NCI-H2196 (cell line): ENCODE results near the gene GLI1.
"Not testable (repeated sequence)": the region's sequence is repeated elsewhere in the genome, so short reads cannot be mapped to it uniquely, and the experiment has no call there.

ENCODE experiments used
- DNase-seq: peaks from one replicate; lab custom pipeline; 2025; ENCODE audit not compliant: unreplicated experiment; lab: John Stamatoyannopoulos, UW

GLI1 gene

DNA sequence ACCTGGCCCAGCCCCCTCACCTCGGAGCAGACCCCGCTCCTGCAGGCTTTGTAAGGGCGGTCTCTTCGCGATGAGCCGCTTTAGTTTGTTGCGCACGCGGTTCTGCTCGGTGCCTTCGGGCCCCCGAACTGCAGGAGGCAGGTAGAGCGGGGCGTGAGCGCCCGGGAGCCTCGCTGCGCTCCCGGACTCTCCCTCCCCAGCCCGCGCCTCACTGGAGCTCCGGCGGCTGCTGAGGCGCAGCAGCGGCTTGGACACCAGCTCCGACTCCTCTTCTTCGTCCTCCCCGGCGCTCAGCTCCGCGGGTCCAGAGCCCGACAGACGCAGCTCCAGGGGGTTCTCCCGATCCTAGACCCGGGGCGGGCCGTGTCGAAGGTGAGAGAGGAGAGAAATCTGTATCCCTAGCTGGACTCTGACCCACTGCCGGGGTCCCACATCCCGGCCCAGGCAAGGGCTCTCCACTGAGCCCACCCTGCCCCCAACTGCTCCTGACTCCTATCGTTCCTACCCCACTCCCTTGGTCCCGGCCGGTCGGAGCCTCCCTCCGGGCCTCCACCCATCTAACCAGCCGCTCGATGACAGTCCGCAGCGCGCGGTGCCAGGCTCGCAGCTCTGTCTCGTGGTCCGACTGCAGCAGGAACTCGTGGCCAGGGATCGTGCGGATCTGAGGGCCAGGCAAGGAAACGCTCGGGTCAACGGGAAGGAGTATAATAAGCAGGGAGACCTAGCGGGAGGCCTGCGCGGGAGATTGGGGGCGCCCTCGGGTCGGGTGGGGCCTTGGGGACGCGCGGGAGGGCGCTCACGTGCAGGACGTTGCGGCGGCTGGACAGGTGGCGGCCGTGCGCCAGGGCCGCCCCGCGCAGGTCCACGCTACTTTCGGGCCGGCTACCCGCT is 15.9 kb downstream of the GLI1 start:
- no peak for DNase-seq

DNA sequence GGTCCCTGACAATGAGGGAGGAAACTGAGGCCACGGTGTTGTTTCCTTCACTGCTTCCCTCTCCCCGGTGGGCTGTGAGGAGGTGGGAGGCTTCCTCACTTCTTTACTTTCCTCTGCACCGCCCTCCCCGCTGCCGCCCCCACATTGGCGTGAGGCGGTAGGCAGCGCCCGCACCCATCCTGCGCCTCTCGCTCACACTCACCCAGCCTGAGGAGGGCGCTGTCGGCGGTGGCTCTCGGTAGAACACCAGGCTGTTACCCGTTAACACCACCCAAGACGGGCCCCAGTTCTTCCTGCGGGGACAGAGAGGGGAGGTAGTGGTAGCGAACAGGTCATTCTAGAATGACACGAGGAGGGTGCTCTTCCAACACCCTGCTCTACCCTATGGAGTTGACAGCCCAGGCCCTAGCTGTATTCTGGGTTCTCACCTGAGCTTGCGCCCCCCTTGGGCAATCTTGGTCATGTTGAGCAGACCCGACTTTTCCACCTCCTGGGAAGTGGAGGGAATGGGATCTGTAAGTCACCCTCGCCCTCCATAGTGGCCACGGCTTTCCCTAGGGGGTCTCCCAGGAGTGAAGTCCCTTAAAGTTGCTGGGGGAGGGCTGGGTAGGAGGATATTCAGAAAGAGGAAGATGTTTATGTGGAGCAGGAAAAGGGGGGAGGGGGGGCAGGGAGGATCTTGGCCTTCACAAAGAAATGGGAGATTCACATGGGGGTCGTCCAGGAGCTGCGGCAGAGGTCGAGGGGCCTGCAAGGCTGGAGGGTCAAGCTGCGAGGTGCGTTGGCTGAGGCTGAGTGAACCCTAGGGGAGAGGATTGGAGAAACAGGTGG is 16.8 kb downstream of the GLI1 start:
- DNase-seq = no peak

DNA sequence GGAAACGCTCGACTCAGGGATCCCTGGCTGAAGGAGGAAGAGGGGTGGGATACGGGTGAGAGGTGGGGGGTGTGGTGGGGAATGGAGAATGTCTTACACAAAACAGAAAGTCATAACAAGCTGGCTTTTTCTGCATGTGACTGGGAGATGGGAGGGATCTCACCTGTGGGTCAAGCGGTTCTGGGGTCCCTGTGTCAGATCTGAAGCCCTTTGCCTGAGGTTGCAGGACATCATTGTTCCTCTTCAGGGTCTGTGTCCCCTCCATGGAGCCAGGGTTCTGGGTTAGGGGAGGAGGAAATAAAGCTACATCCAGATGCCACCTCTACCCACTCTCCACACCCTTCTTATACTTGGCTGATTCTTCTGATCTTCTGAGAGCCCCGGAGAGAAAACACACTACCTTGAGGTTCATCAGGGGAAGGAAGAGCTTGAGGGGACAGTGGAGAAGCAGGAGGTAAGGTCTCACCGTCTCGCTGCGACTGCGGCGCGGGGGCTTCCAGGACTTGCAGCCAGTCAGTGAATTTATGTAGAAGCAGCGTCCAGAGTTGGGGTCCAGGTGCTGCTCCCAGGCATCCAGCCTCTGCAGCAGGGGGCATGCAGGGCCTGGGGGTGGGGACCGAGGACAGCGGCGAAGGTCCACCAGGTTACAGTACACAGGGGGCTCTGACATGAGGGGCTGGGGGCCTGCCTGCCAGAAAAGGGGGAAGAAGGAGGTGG is 17.6 kb downstream of the GLI1 start:
- no peak for DNase-seq

DNA sequence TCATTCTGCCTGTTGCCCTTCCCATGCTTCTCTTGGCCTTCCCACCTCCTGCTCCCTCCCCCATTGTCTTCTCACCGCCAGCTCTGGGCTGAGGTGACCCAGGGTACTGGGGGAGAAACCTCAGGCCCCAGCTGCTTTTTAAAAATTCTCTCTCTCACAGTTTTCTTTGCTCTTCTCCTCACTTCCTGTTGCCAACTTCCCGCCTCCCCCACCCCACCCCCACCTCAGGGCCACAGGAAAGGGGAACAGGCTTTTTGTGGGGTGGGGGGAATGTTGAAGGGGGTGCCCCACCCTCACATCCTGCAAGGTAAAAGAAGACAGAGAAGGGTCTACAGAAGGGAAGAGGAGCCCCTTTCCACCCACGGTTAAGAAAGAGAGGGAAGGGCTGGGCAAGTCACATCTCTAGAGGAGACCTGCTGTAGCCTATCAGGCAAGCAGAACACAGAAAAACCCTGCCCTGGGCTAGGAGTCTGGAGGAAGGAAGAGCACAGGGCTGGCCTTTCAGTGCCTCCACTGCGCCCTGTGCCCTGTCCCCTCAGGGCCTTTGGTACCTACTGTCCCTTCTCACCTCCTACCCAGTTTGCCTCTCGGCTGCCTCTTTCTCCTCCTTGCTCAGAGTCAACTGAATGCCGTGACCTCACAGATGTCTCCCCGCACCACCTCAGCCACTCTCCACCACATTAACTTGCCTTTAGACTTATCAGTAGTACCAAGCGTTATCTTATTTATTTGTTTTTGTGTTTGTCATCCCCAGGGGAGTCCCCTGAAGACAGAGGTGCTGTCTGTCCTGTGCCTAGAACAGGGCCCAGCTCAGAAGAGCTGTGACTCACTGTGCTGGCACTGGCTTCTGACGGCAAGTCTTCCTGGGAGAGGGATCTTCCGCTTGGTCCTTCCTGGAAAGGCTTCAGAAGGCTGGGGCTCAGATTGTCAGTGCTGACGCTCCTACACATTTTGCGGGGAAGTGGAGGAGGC is 18.4 kb downstream of the GLI1 start:
- DNase-seq = no peak

DNA sequence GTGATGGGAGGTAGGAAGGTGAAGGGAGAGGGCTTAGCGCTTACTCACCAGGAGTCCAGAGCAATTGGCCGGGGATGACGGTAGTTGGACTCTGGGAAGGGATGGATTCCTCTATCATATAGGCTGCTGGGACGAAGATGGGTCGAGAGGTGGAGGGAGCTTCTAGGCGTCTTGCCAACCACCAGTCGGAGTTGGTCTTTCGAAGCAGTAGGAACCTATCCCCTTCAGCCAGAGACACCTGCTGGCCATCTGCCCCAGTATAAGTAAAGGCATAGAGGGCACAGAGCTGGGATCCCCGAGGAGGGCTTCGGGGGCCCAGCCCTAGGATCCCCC is 19.4 kb downstream of the GLI1 start:
- no peak for DNase-seq

DNA sequence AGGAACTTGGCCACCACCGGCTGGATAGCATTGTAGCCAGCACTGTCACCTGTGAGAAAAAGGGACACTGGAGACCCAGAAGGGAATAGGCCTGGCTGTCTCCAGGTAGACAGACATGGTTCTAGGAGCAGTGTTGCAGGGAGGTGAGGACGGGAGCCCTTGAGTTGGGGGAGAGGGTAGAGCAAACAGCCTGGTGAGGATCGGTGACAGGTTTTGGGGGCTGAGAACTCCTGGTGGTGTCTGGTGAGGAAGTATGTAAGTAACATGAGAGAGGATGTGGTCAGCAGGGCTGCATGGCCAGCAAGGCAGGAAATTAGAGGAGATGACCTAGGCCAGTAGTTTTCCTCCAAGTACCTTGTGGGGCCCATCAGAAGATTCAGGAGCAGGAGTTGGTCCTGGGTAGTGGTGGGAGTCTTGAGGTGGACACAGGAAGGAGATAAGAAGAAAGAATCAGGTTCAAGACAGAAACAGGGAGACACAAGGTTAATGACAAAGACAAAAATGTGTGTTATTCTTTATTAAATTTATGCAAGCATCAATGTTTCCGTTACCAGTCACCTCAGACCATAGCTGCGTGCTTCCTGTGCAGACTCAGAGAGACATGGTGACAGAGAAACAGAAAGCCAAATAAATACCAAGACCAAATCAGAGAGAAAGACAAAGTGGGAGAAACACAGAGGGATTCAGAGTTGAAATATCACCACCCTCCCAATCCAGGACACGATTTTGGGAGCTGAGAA is 20.0 kb downstream of the GLI1 start, which contains the start of gene ARHGAP9:
Gene ARHGAP9, minus strand, starts transcription at position 491 of the 740 bp plus-strand sequence. Its CDS starts 460 bp downstream, at position 31.
- no peak for DNase-seq

DNA sequence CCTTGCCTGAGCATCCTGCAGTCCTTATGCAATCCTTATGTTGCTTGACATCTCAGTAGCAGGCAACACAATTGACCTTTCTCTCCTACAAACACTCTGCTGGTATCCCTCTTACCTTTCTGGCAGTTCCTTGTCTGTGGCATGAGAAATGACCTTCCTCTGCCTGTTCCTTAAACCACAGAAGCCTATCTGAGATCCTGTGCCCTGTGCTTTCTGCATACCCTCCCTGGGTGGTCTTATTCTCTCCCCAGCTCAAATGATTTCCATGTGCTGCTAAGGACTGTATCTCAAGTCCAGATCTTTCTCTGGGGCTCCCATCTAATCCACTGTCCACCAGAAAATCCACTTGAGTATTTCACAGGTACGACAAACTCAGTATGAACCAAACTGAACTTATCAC is 22.1 kb downstream of the GLI1 start:
- no peak for DNase-seq

DNA sequence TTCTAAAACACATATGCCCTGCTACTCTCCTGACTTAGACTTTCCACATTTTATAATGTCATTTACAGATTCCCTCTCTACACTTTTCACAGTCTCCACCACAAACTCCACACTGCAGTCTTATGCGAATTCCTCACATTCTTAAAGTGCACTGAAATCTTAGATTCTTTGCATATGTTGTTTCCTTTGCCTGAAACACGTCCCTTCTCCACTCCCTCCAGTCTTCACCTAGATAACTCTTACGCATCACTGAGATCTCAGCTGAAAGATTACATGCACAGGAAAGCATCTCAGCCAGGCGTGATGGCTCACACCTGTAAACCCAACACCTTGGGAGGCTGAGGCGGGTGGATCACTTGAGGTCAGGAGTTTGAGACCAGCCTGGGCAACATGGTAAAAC is 23.9 kb downstream of the GLI1 start:
- no peak for DNase-seq

DNA sequence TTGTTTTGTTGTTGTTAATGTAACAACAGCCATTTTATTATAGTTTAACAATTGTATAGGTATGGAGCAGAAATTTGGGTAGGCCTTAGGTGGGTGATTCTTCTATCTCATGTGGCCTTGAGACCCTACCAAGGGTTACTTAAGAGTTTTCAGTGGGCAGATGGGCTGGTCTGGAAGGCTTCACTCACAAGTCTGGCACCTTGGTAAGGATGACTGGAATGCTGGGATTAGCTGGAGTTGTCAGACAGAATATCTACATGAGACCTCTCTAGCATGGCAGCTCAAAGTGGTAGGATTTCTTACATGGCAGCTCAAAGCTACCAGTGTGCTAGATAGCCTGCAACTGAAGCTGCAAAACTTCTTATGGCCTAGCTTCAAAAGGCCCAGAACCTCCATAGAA is 26.1 kb downstream of the GLI1 start:
- DNase-seq = no peak

DNA sequence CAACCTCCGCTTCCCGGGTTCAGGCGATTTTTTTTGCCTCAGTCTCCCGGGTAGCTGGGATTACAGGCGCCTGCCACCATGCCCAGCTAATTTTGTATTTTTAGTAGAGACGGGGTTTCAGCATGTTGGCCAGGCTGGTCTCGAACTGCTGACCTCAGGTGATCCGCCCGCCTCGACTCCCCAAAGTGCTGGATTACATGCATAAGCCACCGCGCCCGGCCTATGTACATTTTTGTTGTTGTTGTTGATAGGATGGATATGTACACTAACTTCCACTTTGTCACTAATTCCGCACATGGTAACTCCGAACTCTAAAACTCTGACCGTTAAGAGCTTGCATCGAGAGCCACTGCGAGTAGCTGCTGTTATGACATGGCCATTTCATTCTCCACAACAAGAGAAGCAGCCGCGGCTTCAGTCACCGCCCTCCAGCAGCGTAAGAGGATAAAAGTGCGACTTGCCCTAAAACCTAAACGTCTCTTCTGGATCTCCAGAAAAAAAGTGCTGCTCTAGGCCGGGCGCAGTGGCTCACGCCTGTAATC is 27.5 kb downstream of the GLI1 start:
- DNase-seq = no peak

DNA sequence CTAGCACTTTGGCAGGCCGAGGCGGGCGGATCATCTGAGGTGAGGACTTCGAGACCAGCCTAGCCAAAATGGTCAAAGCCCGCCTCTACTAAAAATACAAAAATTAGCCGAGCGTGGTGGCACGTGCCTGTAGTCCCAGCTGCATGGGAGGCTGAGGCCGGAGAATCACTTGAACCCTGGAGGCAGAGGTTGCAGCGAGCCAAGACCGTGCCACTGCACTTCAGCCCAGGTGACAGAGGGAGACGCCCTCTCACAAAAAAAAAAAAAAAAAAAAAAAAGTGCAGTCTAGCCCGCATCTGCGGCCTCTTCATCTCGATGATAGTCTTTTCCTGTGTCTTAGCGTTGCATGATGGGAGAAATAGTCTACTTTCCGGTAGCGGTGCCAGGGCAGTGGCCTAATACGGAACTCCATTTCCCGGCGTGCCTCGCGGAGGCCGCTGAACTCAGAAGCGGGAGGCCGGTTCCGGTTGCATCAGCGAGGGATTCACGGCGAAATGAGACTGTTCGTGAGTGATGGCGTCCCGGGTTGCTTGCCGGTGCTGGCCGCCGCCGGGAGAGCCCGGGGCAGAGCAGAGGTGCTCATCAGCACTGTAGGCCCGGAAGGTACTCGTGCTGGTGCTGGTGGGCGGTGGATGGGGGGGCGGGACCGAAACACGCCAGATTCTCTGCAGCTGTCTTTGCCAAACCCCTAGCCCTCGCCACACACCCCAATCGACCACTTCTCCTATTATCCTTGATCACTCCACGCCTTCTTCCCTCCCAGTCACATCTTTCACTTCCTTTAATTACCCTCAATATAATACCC is 28.2 kb downstream of the GLI1 start, which contains the start of gene MARS1:
Gene MARS1, plus strand, starts transcription at position 472 of the 805 bp plus-strand sequence. Its CDS starts 23 bp downstream, at position 495.
- peak; percentile 97 for DNase-seq

DNA sequence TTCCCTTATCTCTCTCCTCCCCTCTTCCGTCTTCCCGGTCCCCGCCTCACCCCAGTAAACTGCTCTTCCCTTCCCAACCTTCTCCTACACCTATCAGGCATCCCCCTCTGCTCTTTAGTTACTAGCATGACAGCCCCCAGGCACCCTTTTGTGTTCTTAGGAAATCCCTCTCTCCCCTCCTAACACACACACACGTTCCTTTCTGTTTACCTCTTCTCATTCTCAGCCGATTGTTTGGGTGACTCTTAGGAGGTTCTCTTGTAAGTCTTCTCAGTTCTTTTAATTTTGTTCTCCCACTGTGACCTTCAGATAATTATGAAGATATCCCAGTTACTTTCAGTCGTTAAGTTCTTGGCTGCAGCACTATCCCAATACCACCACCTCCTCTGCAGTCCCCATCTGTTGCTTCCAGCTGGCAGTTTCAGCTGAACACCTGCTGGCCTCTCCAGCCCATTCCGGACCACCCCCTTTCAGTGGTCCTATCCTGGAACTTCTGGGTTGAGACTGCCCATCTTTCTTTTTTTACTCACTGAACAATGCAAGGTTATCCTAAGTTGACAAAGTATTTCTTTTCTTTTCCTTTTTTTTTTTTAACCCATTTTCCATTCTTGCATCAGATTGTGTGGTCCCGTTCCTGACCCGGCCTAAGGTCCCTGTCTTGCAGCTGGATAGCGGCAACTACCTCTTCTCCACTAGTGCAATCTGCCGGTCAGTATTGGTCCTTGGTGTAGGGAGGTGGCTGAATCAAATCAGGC is 29.0 kb downstream of the GLI1 start:
- DNase-seq = no peak

DNA sequence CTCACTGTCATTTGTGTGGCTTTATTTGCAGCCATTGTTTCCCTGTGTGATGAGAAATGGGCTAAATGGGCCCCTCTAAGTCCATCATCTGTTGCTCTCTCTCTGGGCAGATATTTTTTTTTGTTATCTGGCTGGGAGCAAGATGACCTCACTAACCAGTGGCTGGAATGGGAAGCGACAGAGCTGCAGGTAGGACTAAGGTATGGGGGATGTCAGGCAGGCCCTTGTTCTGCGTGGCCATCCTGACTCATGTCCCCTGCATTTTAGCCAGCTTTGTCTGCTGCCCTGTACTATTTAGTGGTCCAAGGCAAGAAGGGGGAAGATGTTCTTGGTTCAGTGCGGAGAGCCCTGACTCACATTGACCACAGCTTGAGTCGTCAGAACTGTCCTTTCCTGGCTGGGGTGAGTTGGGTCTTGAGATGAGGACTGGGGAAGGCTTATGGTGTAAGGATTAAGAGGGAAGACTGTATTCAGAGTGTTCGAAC is 29.6 kb downstream of the GLI1 start:
- no peak for DNase-seq

DNA sequence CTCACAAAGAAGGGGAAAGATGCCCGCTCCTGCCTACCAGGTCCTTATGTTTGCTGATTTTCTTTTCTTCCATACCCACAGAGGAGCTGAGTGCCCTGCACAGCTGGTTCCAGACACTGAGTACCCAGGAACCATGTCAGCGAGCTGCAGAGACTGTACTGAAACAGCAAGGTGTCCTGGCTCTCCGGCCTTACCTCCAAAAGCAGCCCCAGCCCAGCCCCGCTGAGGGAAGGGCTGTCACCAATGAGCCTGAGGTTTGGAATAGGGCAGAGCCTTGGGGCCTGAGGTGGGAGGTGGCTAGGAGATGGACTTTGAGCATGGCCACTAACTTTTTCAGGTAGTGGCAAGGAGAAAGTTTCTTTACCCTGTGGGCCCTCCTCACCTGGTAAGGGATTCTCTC is 30.5 kb downstream of the GLI1 start:
- DNase-seq = no peak

DNA sequence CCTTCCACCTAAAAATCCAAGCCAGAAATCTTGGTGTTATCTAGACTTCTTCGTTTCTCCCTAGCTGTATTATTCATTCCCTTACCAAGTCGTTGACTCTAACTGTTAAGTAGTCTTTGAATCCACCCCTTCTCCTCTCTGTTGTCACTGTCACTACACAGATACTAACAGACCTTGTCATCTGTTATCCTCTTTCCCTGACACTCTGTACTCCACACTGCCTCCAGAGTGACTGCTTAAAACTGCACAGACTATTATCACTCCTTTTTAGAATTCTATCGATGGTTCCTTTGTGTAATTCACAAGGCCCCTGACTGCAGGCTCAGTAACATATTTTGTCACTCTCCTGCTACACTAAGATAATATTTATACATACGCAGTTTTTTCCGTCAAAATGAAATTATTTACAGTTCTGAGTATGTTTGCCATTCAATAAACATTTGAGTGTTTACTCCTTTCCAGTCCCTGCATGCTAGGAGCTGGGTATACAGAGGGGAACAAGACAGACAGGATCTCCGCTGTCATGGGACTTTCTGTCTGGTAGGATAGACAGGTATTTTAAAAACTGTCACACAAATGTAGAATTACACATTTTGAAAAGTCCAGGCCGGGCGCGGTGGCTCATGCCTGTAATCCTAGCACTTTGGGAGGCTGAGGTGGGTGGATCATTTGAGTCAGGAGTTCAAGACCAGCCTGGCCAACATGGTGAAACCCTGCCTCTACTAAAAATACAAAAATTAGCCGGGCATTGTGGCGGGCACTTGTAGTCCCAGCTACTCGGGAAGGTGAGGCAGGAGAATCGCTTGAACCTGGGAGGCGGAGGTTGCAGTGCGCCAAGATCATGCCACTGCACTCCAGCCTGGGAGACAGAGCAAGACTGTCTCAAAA is 32.1 kb downstream of the GLI1 start:
- no peak for DNase-seq

DNA sequence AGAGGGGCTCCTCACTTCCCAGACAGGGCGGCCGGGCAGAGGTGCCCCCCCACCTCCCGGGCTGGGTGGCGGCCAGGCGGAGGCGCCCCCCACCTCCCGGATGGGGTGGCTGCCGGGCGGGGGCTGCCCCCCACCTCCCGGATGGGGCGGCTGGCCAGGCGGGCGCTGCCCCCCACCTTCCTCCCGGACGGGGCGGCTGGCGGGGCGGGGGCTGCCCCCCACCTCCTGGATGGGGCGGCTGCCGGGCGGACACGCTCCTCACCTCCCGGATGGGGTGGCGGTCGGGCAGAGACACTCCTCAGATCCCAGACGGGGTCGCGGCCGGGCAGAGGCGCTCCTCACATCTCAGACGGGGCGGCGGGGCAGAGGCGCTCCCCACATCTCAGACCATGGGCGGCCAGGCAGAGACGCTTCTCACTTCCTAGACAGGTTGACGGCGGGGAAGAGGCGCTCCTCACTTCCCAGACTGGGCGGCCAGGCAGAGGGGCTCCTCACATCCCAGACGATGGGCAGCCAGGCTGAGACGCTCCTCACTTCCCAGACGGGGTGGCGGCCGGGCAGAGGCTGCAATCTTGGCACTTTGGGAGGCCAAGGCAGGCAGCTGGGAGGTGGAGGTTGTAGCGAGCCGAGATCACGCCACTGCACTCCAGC is 35.6 kb downstream of the GLI1 start:
- not testable (repeated sequence) for DNase-seq
